NCI-H1105 treated with DMSO at 0.1 percent for 48 hours (cell line): ENCODE results near the gene IL4I1.
A peak's percentile ranks its signal among the peaks of the same experiment; 100 is the strongest.
"Not testable (repeated sequence)": the region's sequence is repeated elsewhere in the genome, so short reads cannot be mapped to it uniquely, and the experiment has no call there.

Experiments used
- DNase-seq: peaks from one replicate; lab custom pipeline; 2025; lab: John Stamatoyannopoulos, UW

The IL4I1 gene

GRCh38 chr19:49896863-49897621, at the start of gene IL4I1:
Gene IL4I1, minus strand, starts transcription at chr19:49896887. Its CDS starts 727 bp downstream, at chr19:49896160.
- no peak for DNase-seq

- DNase-seq, result no peak
Measured at GRCh38 chr19:49946415-49946814, 49.7 kb upstream of the IL4I1 start.

GRCh38 chr19:49944567-49944966, 47.9 kb upstream of the IL4I1 start:
- not testable (repeated sequence) for DNase-seq

GRCh38 chr19:49940482-49940791, 43.8 kb upstream of the IL4I1 start:
- DNase-seq, result no peak

GRCh38 chr19:49939721-49940481, 43.2 kb upstream of the IL4I1 start:
- no peak for DNase-seq

GRCh38 chr19:49938662-49939061, 42.0 kb upstream of the IL4I1 start:
- DNase-seq, result no peak

GRCh38 chr19:49937750-49938381, 41.2 kb upstream of the IL4I1 start:
- peak; percentile 57 for DNase-seq

- DNase-seq, result no peak
Measured at GRCh38 chr19:49936549-49936948, 39.9 kb upstream of the IL4I1 start.

GRCh38 chr19:49933643-49934042, 37.0 kb upstream of the IL4I1 start:
- no peak for DNase-seq

- DNase-seq, result no peak
Measured at GRCh38 chr19:49932731-49933131, 36.0 kb upstream of the IL4I1 start.

- DNase-seq, result no peak
Measured at GRCh38 chr19:49932041-49932451, 35.4 kb upstream of the IL4I1 start.

- no peak for DNase-seq
Measured at GRCh38 chr19:49931293-49932040, 34.8 kb upstream of the IL4I1 start.

- no peak for DNase-seq
Measured at GRCh38 chr19:49930483-49931011, 33.9 kb upstream of the IL4I1 start.

GRCh38 chr19:49929611-49930482, 33.2 kb upstream of the IL4I1 start:
- peak; percentile 97 for DNase-seq

GRCh38 chr19:49929121-49929610, 32.5 kb upstream of the IL4I1 start, which contains the start of the genes ATF5 and NUP62:
Gene ATF5, plus strand, starts transcription at chr19:49929205. Its CDS starts 1,646 bp downstream, at chr19:49930851.
Gene NUP62, minus strand, starts transcription at chr19:49929504. Its CDS starts 19,697 bp downstream, at chr19:49909807.
- peak; percentile 90 for DNase-seq

GRCh38 chr19:49927526-49928264, 31.0 kb upstream of the IL4I1 start:
- no peak for DNase-seq

GRCh38 chr19:49926515-49926914, 29.8 kb upstream of the IL4I1 start:
- DNase-seq, result no peak

GRCh38 chr19:49925486-49925885, 28.8 kb upstream of the IL4I1 start:
- DNase-seq, result no peak

GRCh38 chr19:49924881-49925210, 28.2 kb upstream of the IL4I1 start:
- DNase-seq, result not testable (repeated sequence)
